ENCODE results near the gene MZF1. TPM values are rescaled to one million over a fixed set of nuclear protein-coding genes. Genes with fewer than 3 reads are reported as not detected.

Gene MZF1
- total RNA-seq, 3 donors from 2014 or later: 30.4 to 43.3 (median 36.1) TPM

GRCh38 chr19:58538257-58539168, 34.6 kb downstream of the MZF1 start:
- DNase-seq (peak; percentile 46 to 72 (median 66)), ATAC-seq (peak; percentile 86)
- intact Hi-C loops (cut with DNase I, micrococcal nuclease): no loop called here
- Histone ChIP-seq H3K36me3 (ENCODE audit: low read depth) (no peaks in the 10 kb centered on the region), H3K4me3 (no peak overlapping the region), H3K9me3 (no peaks in the 10 kb centered on the region), H3K4me1 (ENCODE audit: low read depth) (peaks cover 12% of the 10 kb centered on the region)
- TF ChIP-seq CTCF (IDR thresholded peaks at IDR 0.05): no peak

GRCh38 chr19:58536852-58537798, 36.0 kb downstream of the MZF1 start:
- no peak for DNase-seq
- TF ChIP-seq CTCF (IDR thresholded peaks at IDR 0.05): no peak
- ATAC-seq: no peak
- peaks cover 6% of the 10 kb centered on the region for H3K4me1 ChIP-seq (ENCODE audit: low read depth)
- H3K4me3 ChIP-seq: no peak overlapping the region
- intact Hi-C loops (cut with DNase I, micrococcal nuclease): no loop called here
- H3K36me3 ChIP-seq (ENCODE audit: low read depth): no peaks in the 10 kb centered on the region
- no peaks in the 10 kb centered on the region for H3K9me3 ChIP-seq

- no peak for TF ChIP-seq CTCF (IDR thresholded peaks at IDR 0.05)
- H3K4me3 ChIP-seq: no peak overlapping the region
- peaks cover 6% of the 10 kb centered on the region for H3K4me1 ChIP-seq (ENCODE audit: low read depth)
- DNase-seq (no peak), ATAC-seq (no peak)
- H3K9me3 ChIP-seq: no peaks in the 10 kb centered on the region
- intact Hi-C loops (cut with DNase I, micrococcal nuclease): no loop called here
- no peaks in the 10 kb centered on the region for H3K36me3 ChIP-seq (ENCODE audit: low read depth)
These were observed 37.3 kb downstream of the MZF1 start for GRCh38 chr19:58535857-58536256.

GRCh38 chr19:58531034-58531840, 41.9 kb downstream of the MZF1 start:
- ATAC-seq (no peak), DNase-seq (no peak)
- intact Hi-C loops (cut with DNase I, micrococcal nuclease): no loop called here
- no peaks in the 10 kb centered on the region for H3K9me3 ChIP-seq
- no peak for TF ChIP-seq CTCF (IDR thresholded peaks at IDR 0.05)
- H3K4me3 ChIP-seq: no peak overlapping the region
- no peaks in the 10 kb centered on the region for H3K36me3 ChIP-seq (ENCODE audit: low read depth)
- no peaks in the 10 kb centered on the region for H3K4me1 ChIP-seq (ENCODE audit: low read depth)

- TF ChIP-seq CTCF (IDR thresholded peaks at IDR 0.05): no peak
- Histone ChIP-seq H3K4me1 (ENCODE audit: low read depth) (no peaks in the 10 kb centered on the region), H3K9me3 (no peaks in the 10 kb centered on the region), H3K36me3 (ENCODE audit: low read depth) (no peaks in the 10 kb centered on the region), H3K4me3 (no peak overlapping the region)
- no peak for DNase-seq
- intact Hi-C loops (cut with DNase I, micrococcal nuclease): no loop called here
- no peak for ATAC-seq
These were observed 43.7 kb downstream of the MZF1 start for GRCh38 chr19:58529405-58529804.
